HepG2 (cell line): ENCODE data around the gene TPI1. TPM values are rescaled to one million over a fixed set of nuclear protein-coding genes. Genes with fewer than 3 reads are reported as not detected.

Experiments used
- CREB1 ChIP-seq, 2 experiments: fragments of 450-650 bp in 1 of 2; IDR thresholded peaks; 2 replicates each; pipeline ENCODE4 v1.6.1; 2016 to 2017; ENCODE audit warnings: control low read depth in 1 of 2, mild to moderate bottlenecking in 1 of 2, missing compliant biosample characterization in 1 of 2, missing genetic modification characterization in 1 of 2
- CSRNP2 ChIP-seq: sonication (generic); formaldehyde crosslinking; conservative IDR thresholded peaks from 2 replicates; pipeline ENCODE4 v1.8.0; 2022; ENCODE audit warnings: low read depth, missing genetic modification reagents
- FUBP1 ChIP-seq: sonication (generic); formaldehyde crosslinking; IDR thresholded peaks from 2 replicates; pipeline ENCODE4 v1.5.1; 2020; ENCODE audit warnings: missing genetic modification reagents, mild to moderate bottlenecking, borderline replicate concordance
- GABPA ChIP-seq, 2 experiments: IDR thresholded peaks; 2 replicates each; pipeline ENCODE4 v1.6.1; 2011 to 2016; ENCODE audit warnings: low read depth in 2 of 2, low read length in 1 of 2, missing biosample characterization in 1 of 2, missing genetic modification characterization in 1 of 2
- HNF4A ChIP-seq: sonication (generic); formaldehyde crosslinking; IDR thresholded peaks from 2 replicates; pipeline ENCODE4 v1.4.0; 2020; ENCODE audit warnings: missing genetic modification reagents
- NCOR1 ChIP-seq: fragments of 200-600 bp; sonication (generic); IDR thresholded peaks from 2 replicates; pipeline ENCODE4 v1.7.0; 2017; ENCODE audit warnings: antibody characterized with exemption, low read length, borderline replicate concordance
- NFAT5 ChIP-seq: sonication (generic); formaldehyde crosslinking; IDR thresholded peaks from 2 replicates; pipeline ENCODE4 v1.4.0; 2020; ENCODE audit warnings: missing genetic modification reagents
- PHF21A ChIP-seq: sonication (generic); formaldehyde crosslinking; IDR thresholded peaks from 2 replicates; pipeline ENCODE4 v1.5.0; 2020; ENCODE audit warnings: mild to moderate bottlenecking, missing genetic modification reagents
- UBTF ChIP-seq: sonication (generic); formaldehyde crosslinking; IDR thresholded peaks from 2 replicates; pipeline ENCODE4 v1.4.0; 2020; ENCODE audit warnings: mild to moderate bottlenecking, missing genetic modification reagents
- ZNF136 ChIP-seq: sonication (generic); formaldehyde crosslinking; IDR thresholded peaks from 2 replicates; pipeline ENCODE4 v1.8.1; 2022; ENCODE audit warnings: low read depth, mild to moderate bottlenecking, moderate library complexity, missing genetic modification reagents
- ZNF652 ChIP-seq: IDR thresholded peaks from 2 replicates; pipeline ENCODE4 v1.6.1; 2016; ENCODE audit warnings: low read depth, borderline replicate concordance
- polyA plus RNA-seq, 8 experiments: library from polyadenylated mRNA; depleted of rRNA in 3 of 8; stranded (reverse) in 7 of 8; unstranded in 1 of 8; fragments of >200 nt; fragmentation: Illumina TruSeq in 4 of 8; extraction: Trizol in 4 of 8; gene quantifications; 2 replicates each; pipeline versions ENCODE4 v1.2.1 to v1.2.3, GENCODE V29; 2011 to 2016; ENCODE audit warnings: low read depth in 4 of 8, missing spikeins in 1 of 8, mixed read lengths in 1 of 8; ENCODE audit not compliant: insufficient read depth in 1 of 8
- total RNA-seq, 5 experiments: library from RNA; depleted of rRNA; stranded (reverse); fragments of >200 nt; fragmentation: Illumina TruSeq; extraction: Trizol; gene quantifications; 2 replicates each; pipeline ENCODE4 v1.2.3, GENCODE V29; 2016; ENCODE audit warnings: low read depth in 1 of 5
- TF ChIP-seq, protein P1 (sequence below): sonication (generic); formaldehyde crosslinking; IDR thresholded peaks from 2 replicates; pipeline ENCODE4 v1.4.0; 2020; ENCODE audit warnings: missing genetic modification reagents, borderline replicate concordance

Gene TPI1
- total and polyA plus RNA-seq, 2 of the 13 experiments (the other 11 are each of a cell fraction or from before 2014, with no cell fraction given): 945 to 2,535 TPM

- TF ChIP-seq, protein P1, sequence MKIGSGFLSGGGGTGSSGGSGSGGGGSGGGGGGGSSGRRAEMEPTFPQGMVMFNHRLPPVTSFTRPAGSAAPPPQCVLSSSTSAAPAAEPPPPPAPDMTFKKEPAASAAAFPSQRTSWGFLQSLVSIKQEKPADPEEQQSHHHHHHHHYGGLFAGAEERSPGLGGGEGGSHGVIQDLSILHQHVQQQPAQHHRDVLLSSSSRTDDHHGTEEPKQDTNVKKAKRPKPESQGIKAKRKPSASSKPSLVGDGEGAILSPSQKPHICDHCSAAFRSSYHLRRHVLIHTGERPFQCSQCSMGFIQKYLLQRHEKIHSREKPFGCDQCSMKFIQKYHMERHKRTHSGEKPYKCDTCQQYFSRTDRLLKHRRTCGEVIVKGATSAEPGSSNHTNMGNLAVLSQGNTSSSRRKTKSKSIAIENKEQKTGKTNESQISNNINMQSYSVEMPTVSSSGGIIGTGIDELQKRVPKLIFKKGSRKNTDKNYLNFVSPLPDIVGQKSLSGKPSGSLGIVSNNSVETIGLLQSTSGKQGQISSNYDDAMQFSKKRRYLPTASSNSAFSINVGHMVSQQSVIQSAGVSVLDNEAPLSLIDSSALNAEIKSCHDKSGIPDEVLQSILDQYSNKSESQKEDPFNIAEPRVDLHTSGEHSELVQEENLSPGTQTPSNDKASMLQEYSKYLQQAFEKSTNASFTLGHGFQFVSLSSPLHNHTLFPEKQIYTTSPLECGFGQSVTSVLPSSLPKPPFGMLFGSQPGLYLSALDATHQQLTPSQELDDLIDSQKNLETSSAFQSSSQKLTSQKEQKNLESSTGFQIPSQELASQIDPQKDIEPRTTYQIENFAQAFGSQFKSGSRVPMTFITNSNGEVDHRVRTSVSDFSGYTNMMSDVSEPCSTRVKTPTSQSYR (CRISPR knock-in tag): peak; percentile 84
- TF ChIP-seq FUBP1: no peak
- no peak for TF ChIP-seq ZNF136
- peak; percentile 84 for TF ChIP-seq PHF21A (CRISPR knock-in tag)
- TF ChIP-seq CREB1 (IDR thresholded peaks at IDR 0.05): peak; percentile 58; the same call in 1 of the 2 replicates
- 0 out of 2 replicates have a peak, but pooled peaks have one; percentile 21 for TF ChIP-seq CREB1 (CRISPR knock-in tag; IDR thresholded peaks at IDR 0.05)
- peak; percentile 75; the same call in 1 of the 2 replicates for TF ChIP-seq ZNF652
- no peak for TF ChIP-seq CSRNP2 (CRISPR knock-in tag)
- TF ChIP-seq GABPA (IDR thresholded peaks at IDR 0.05; ENCODE audit: low read depth, low read length): no peak
- TF ChIP-seq GABPA (CRISPR knock-in tag; IDR thresholded peaks at IDR 0.05; ENCODE audit: low read depth): no peak
- peak; percentile 89 for TF ChIP-seq UBTF (CRISPR knock-in tag)
- TF ChIP-seq HNF4A (CRISPR knock-in tag): no peak
- no peak; the same call in 1 of the 2 replicates for TF ChIP-seq NCOR1
- peak; percentile 83; the same call in 1 of the 2 replicates for TF ChIP-seq NFAT5 (CRISPR knock-in tag)
Observed at GRCh38 chr12:6890789-6891645, 23.7 kb downstream of the TPI1 start (continued).
